AG04449 (cell line): Measurements from ENCODE around the gene VAV2.

Experiments
- CTCF ChIA-PET: fragments of 350-600 bp; formaldehyde crosslinking; extraction: SDS; loops from one replicate; lab custom pipeline; 2021; ENCODE audit warnings: antibody characterized with exemption; lab: Yijun Ruan, JAX
- POLR2A ChIA-PET: fragments of 400-600, 350-600 bp; formaldehyde crosslinking; extraction: SDS; loops from one replicate; lab custom pipeline; 2020; ENCODE audit warnings: antibody characterized with exemption, inconsistent platforms; lab: Yijun Ruan, JAX
- DNase-seq: peaks from one replicate; pipeline ENCODE4 v3.0.0-alpha.2; 2010; ENCODE audit warnings: low read depth, low spot score
- H3K4me3 ChIP-seq: 2 replicates; pipeline ENCODE4 v1.5.1; 2011; ENCODE audit warnings: low read depth, mild to moderate bottlenecking, control low read depth, low read length
- CTCF ChIP-seq: IDR thresholded peaks from one replicate; pipeline ENCODE4 v1.5.1; 2011; ENCODE audit warnings: mild to moderate bottlenecking, moderate library complexity, low read length, control low read depth, inconsistent platforms; ENCODE audit not compliant: insufficient read depth; ENCODE audit errors: missing control alignments

Gene VAV2

DNA sequence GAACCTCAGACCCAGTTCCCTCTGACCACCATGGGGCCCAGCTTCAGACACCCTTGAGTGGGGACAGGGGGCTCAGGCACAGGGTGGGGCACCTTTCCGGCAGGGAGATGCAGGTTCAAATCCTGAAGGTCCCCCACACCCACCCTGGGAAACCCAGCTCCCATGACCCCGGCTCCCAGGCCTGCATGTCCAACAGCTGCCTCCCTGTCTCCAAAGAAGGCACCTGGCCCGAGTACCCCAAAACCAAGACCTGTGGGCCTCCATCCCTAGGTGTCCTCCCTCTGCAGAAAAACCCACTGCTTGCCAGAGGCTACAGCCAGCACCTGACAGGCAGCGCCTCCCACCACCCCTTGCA lies 38.5 kb downstream of the VAV2 start:
- POLR2A ChIA-PET = no interaction called here
- CTCF ChIA-PET = no interaction called here
- no peak for DNase-seq
- TF ChIP-seq CTCF = no peak
- no peak overlapping the region for H3K4me3 ChIP-seq

GRCh38 chr9:133952598-133953550 lies 39.2 kb downstream of the VAV2 start:
- no peak overlapping the region for H3K4me3 ChIP-seq
- POLR2A ChIA-PET = no interaction called here
- DNase-seq = no peak
- TF ChIP-seq CTCF = no peak
- CTCF ChIA-PET = no interaction called here

- ChIA-PET CTCF (interaction anchor here (1.0 to 1.2 kb wide), 2 partner anchors 12 to 42 kb away, joined by 3 read pairs; no protein-coding TSS in a partner anchor), POLR2A (no interaction called here)
- TF ChIP-seq CTCF = no peak
- H3K4me3 ChIP-seq = peak overlapping the region; percentile 29
- DNase-seq = no peak
Observed at GRCh38 chr9:133951265-133951664, 40.9 kb downstream of the VAV2 start.

- CTCF ChIA-PET = interaction anchor here (0.8 kb wide), 1 partner anchor 43 kb away, joined by 4 read pairs; no protein-coding TSS in a partner anchor
- DNase-seq = no peak
- POLR2A ChIA-PET = no interaction called here
- no peak for TF ChIP-seq CTCF
- H3K4me3 ChIP-seq = peak overlapping the region; percentile 29
Observed at GRCh38 chr9:133950629-133951111, 41.5 kb downstream of the VAV2 start.

GRCh38 chr9:133950192-133950591 lies 41.9 kb downstream of the VAV2 start:
- no peak overlapping the region for H3K4me3 ChIP-seq
- POLR2A ChIA-PET = no interaction called here
- no peak for DNase-seq
- no peak for TF ChIP-seq CTCF
- CTCF ChIA-PET = interaction anchor here (0.8 kb wide), 1 partner anchor 43 kb away, joined by 4 read pairs; no protein-coding TSS in a partner anchor

GRCh38 chr9:133949486-133950061 lies 42.5 kb downstream of the VAV2 start:
- no peak for TF ChIP-seq CTCF
- ChIA-PET POLR2A (no interaction called here), CTCF (interaction anchor here (0.8 kb wide), 1 partner anchor 14 kb away, joined by 3 read pairs; no protein-coding TSS in a partner anchor)
- H3K4me3 ChIP-seq = no peak overlapping the region
- DNase-seq = no peak
